NCI-H2029 treated with DMSO at 0.1 percent for 48 hours (cell line): ENCODE results near the gene HCN4.

Experiments used
- DNase-seq: peaks from one replicate; lab custom pipeline; 2025; lab: John Stamatoyannopoulos, UW

The HCN4 gene

GRCh38 chr15:73344056-73344455 is 24.7 kb downstream of the HCN4 start:
- DNase-seq: no peak

- no peak for DNase-seq
Measured at GRCh38 chr15:73341886-73342600, 26.7 kb downstream of the HCN4 start.

GRCh38 chr15:73340502-73341192 is 28.1 kb downstream of the HCN4 start:
- no peak for DNase-seq

- no peak for DNase-seq
Measured at GRCh38 chr15:73338606-73339374, 30.0 kb downstream of the HCN4 start.

- DNase-seq: peak; percentile 19
Measured at GRCh38 chr15:73338058-73338457, 30.7 kb downstream of the HCN4 start.

- no peak for DNase-seq
Measured at GRCh38 chr15:73337187-73337586, 31.6 kb downstream of the HCN4 start.

- no peak for DNase-seq
Measured at GRCh38 chr15:73336756-73337155, 32.0 kb downstream of the HCN4 start.

- DNase-seq: no peak
Measured at GRCh38 chr15:73335471-73335870, 33.3 kb downstream of the HCN4 start.

- no peak for DNase-seq
Measured at GRCh38 chr15:73335026-73335425, 33.7 kb downstream of the HCN4 start.

GRCh38 chr15:73334086-73334485 is 34.7 kb downstream of the HCN4 start:
- DNase-seq: no peak

- DNase-seq: no peak
Measured at GRCh38 chr15:73333001-73333400, 35.8 kb downstream of the HCN4 start.

- no peak for DNase-seq
Measured at GRCh38 chr15:73331991-73332925, 36.5 kb downstream of the HCN4 start.

GRCh38 chr15:73331501-73331900 is 37.3 kb downstream of the HCN4 start:
- DNase-seq: no peak

GRCh38 chr15:73330206-73331051 is 38.3 kb downstream of the HCN4 start:
- DNase-seq: no peak

- DNase-seq: no peak
Measured at GRCh38 chr15:73329501-73330200, 39.1 kb downstream of the HCN4 start.

GRCh38 chr15:73328981-73329380 is 39.8 kb downstream of the HCN4 start:
- DNase-seq: no peak

- no peak for DNase-seq
Measured at GRCh38 chr15:73328149-73328820, 40.5 kb downstream of the HCN4 start.

- no peak for DNase-seq
Measured at GRCh38 chr15:73326157-73326556, 42.6 kb downstream of the HCN4 start.

- no peak for DNase-seq
Measured at GRCh38 chr15:73325191-73325861, 43.4 kb downstream of the HCN4 start.
